A673 (cell line): ENCODE results near the gene TRIM46.

Experiments used
- EZH2 ChIP-seq: fragments of 200-600 bp; sonication (generic); IDR thresholded peaks from 2 replicates; pipeline ENCODE4 v1.6.1; 2017; ENCODE audit warnings: borderline replicate concordance, low read depth, mild to moderate bottlenecking, mixed read lengths, antibody characterized with exemption, low read length; ENCODE audit not compliant: poor library complexity, severe bottlenecking
- TF ChIP-seq, protein P1 (sequence below): fragments of 300-800, 200-600 bp; sonication (generic); conservative IDR thresholded peaks from 2 replicates; pipeline ENCODE4 v1.5.1; 2017; ENCODE audit warnings: low read depth, mild to moderate bottlenecking, antibody characterized with exemption, low read length, moderate library complexity, mixed read lengths

DNA sequence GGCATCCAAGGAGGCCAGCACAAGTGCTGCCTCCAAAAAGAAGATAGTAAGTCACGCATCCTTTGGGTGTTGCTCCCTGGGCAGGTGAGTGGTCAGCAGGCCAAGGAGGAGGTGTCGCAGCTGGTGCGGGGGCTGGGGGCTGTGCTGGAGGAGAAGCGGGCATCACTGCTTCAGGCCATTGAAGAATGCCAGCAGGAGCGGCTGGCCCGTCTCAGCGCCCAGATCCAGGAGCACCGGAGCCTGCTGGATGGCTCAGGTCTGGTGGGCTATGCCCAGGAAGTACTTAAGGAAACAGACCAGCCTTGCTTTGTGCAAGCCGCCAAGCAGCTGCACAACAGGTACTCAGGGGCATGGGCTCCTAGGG is 4.3 kb downstream of the TRIM46 start:
- TF ChIP-seq, protein P1, sequence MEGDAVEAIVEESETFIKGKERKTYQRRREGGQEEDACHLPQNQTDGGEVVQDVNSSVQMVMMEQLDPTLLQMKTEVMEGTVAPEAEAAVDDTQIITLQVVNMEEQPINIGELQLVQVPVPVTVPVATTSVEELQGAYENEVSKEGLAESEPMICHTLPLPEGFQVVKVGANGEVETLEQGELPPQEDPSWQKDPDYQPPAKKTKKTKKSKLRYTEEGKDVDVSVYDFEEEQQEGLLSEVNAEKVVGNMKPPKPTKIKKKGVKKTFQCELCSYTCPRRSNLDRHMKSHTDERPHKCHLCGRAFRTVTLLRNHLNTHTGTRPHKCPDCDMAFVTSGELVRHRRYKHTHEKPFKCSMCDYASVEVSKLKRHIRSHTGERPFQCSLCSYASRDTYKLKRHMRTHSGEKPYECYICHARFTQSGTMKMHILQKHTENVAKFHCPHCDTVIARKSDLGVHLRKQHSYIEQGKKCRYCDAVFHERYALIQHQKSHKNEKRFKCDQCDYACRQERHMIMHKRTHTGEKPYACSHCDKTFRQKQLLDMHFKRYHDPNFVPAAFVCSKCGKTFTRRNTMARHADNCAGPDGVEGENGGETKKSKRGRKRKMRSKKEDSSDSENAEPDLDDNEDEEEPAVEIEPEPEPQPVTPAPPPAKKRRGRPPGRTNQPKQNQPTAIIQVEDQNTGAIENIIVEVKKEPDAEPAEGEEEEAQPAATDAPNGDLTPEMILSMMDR, result no peak
- no peak for TF ChIP-seq EZH2
